WERI-Rb-1 (cell line): ENCODE measurements around the gene BEGAIN.

Experiments used
- DNase-seq: peaks from one replicate; pipeline ENCODE4 v3.0.0-alpha.2; 2020
- H3K27ac ChIP-seq: fragments of 250-450 bp; sonication (Bioruptor Pico); 2 replicates; pipeline ENCODE4 v1.5.1; 2020; ENCODE audit warnings: mild to moderate bottlenecking, moderate library complexity
- H3K27me3 ChIP-seq: fragments of 250-450 bp; sonication (Bioruptor Pico); 2 replicates; pipeline ENCODE4 v1.5.1; 2021; ENCODE audit warnings: mild to moderate bottlenecking, low read depth, moderate library complexity; ENCODE audit not compliant: insufficient read depth, severe bottlenecking
- H3K36me3 ChIP-seq: fragments of 250-450 bp; sonication (Bioruptor Pico); 2 replicates; pipeline ENCODE4 v1.5.1; 2020; ENCODE audit warnings: mild to moderate bottlenecking, moderate library complexity
- H3K4me3 ChIP-seq: 2 replicates; pipeline ENCODE4 v1.5.1; 2011; ENCODE audit warnings: low read depth, mild to moderate bottlenecking, control low read depth, low read length
- H3K9me3 ChIP-seq: fragments of 250-450 bp; sonication (Bioruptor Pico); 2 replicates; pipeline ENCODE4 v1.5.1; 2021; ENCODE audit warnings: mild to moderate bottlenecking, moderate library complexity; ENCODE audit not compliant: severe bottlenecking
- TF ChIP-seq, protein P1 (sequence below): IDR thresholded peaks from 2 replicates; pipeline ENCODE4 v1.5.1; 2011; ENCODE audit warnings: low read depth, mild to moderate bottlenecking, control low read depth, inconsistent platforms, low read length

BEGAIN gene

DNA sequence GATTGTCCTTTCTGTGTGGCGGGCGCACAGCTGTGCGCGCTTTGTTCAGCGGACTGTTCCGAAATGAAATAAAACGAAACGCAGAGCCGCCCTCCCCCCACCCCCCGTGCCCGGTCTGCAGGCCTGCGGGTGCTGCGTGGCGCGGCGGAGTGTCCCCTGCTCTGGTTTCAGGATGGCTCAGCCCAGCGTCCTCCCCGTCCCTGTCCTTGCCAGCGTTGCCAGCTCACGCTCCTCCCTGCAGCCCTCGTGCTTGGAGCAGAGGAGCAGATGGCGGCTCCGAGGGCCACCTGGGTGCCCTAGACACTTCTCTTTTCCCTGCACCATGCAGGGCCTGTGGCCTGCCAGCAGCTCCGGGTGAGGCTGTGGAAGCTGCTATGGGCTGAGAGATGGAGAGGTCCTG lies 17.5 kb upstream of the BEGAIN start:
- peaks cover 16% of the 10 kb centered on the region for H3K9me3 ChIP-seq
- no peak overlapping the region for H3K27ac ChIP-seq
- TF ChIP-seq, protein P1, sequence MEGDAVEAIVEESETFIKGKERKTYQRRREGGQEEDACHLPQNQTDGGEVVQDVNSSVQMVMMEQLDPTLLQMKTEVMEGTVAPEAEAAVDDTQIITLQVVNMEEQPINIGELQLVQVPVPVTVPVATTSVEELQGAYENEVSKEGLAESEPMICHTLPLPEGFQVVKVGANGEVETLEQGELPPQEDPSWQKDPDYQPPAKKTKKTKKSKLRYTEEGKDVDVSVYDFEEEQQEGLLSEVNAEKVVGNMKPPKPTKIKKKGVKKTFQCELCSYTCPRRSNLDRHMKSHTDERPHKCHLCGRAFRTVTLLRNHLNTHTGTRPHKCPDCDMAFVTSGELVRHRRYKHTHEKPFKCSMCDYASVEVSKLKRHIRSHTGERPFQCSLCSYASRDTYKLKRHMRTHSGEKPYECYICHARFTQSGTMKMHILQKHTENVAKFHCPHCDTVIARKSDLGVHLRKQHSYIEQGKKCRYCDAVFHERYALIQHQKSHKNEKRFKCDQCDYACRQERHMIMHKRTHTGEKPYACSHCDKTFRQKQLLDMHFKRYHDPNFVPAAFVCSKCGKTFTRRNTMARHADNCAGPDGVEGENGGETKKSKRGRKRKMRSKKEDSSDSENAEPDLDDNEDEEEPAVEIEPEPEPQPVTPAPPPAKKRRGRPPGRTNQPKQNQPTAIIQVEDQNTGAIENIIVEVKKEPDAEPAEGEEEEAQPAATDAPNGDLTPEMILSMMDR: no peak
- no peak overlapping the region for H3K4me3 ChIP-seq
- H3K27me3 ChIP-seq: no peaks in the 10 kb centered on the region
- H3K36me3 ChIP-seq: no peaks in the 10 kb centered on the region
- no peak for DNase-seq

DNA sequence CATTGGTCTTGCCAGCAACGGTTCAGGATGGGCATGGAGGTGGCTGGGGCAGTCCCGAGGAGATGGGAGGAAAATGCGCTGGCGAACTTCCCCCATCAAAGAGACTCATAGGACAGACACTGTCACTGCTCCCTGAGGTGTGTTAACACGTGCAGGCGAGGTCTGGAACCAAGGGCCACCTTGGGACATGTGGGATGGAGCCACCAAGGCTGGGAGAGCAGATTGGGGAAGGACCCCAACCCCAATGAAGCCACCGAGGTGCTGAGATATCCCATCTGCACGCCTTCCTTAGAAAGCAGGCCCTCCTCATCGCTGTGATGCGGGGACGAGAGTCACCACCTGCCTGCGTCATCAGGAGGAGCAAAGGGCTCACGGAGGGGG lies 16.9 kb upstream of the BEGAIN start:
- Histone ChIP-seq H3K4me3 (no peak overlapping the region), H3K9me3 (peaks cover 16% of the 10 kb centered on the region), H3K36me3 (no peaks in the 10 kb centered on the region), H3K27ac (no peak overlapping the region), H3K27me3 (no peaks in the 10 kb centered on the region)
- TF ChIP-seq, protein P1: no peak
- DNase-seq: no peak

DNA sequence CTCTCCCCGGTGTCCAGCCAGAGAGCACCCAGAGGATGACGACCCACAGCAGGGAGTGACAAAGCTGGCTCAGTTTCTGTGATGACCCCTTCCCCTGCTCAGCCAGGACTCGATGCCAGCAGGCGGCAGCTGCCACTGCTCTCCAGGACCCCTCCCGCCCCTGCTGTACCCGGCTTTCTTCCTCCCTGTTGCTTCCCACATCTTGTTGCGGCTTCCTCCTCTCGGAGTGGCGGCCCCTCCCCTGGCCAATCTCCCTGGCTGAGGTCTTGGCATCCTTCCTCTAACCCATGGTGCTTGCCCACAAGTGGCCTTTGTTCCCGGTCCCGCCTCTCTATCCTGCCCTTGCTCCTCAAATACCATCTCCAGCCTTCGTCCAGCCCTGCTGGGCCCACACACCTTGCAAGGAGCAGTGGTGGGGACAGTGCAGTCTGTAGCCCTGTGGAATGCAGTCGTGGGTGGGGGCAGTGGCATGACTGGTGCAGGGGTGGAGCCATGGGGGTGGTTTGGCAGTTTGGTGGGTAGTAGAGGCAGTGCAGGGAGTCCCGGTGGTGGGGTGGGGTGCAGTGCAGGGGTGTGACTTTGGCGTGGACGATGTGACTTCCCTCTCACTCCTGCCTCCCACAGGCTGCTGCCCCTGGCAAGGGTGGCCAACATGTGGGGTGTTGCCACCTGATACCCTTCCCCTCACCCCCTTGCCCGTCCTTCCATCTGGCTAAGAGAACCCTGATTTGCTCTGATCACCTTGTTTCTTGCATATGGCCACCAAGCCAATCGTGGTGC lies 16.3 kb upstream of the BEGAIN start:
- no peak for DNase-seq
- TF ChIP-seq, protein P1: no peak
- Histone ChIP-seq H3K9me3 (peaks cover 16% of the 10 kb centered on the region), H3K27me3 (no peaks in the 10 kb centered on the region), H3K36me3 (no peaks in the 10 kb centered on the region), H3K4me3 (no peak overlapping the region), H3K27ac (no peak overlapping the region)

DNA sequence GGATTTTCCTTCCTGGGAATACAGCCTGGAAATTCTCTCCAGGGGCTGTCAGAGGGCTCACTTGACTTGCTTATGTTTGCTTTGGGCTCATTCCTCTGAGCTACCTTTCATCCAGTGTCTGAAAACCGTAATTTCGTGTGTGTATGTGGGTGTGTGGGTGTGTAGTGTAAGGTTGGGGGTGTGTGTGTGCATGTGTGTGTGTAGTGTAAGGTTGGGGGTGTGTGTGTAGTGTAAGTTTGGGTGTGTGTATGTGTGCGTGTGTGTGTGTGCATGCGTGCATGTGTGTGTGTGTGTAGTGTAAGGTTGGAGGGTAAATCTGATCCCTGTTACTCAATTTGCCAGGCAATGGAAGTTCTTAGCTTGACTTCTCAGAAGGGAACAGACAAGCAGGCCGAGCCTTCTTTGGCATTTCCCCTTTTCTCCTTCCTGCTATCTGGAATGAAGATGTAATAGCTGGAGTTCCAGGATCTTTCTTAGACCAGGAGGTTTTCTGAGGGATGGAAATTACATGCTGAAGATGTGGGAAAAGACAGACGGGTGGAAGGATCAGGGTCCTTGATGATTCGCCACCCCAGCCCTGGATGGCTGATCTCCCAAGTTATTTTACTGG lies 15.5 kb upstream of the BEGAIN start:
- no peak overlapping the region for H3K4me3 ChIP-seq
- no peaks in the 10 kb centered on the region for H3K36me3 ChIP-seq
- TF ChIP-seq, protein P1: no peak
- H3K9me3 ChIP-seq: peaks cover 16% of the 10 kb centered on the region
- H3K27me3 ChIP-seq: no peaks in the 10 kb centered on the region
- no peak overlapping the region for H3K27ac ChIP-seq
- no peak for DNase-seq

DNA sequence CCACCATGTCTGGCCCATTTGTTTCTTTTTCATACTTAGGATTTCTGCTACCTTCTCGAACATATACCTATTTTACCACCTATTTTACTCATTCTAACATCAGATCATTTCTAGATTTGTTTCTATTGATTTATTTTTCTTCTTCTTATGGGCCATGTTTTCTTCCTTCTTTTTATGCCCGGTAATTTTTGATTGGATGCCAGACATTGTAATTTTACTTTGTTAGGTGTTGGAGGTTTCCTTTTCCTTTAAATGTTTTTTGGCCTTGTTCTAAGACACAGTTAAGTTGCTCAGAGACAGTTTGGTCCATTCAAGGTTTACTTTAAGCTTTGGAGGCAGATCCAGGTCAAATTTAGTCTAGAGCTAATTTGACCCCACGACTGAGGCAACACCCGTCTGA lies 14.7 kb upstream of the BEGAIN start:
- no peak for DNase-seq
- H3K27ac ChIP-seq: no peak overlapping the region
- no peaks in the 10 kb centered on the region for H3K36me3 ChIP-seq
- H3K4me3 ChIP-seq: no peak overlapping the region
- TF ChIP-seq, protein P1: no peak
- no peaks in the 10 kb centered on the region for H3K27me3 ChIP-seq
- H3K9me3 ChIP-seq: peaks cover 16% of the 10 kb centered on the region
